Daoy (cell line): Measurements from ENCODE around the gene PSENEN. TPM values are rescaled to one million over a fixed set of nuclear protein-coding genes. Genes with fewer than 3 reads are reported as not detected.
"Not testable (repeated sequence)": the region's sequence is repeated elsewhere in the genome, so short reads cannot be mapped to it uniquely, and the experiment has no call there.

Source experiments
- DNase-seq: peaks from one replicate; pipeline ENCODE4 v3.0.0-alpha.2; 2015; ENCODE audit warnings: low read depth
- total RNA-seq: library from RNA; depleted of rRNA; stranded (reverse); fragments of >200 nt; shearing (Covaris generic); gene quantifications from 2 replicates; pipeline ENCODE4 v1.2.3, GENCODE V29; 2014

PSENEN gene
- total RNA-seq, 1 experiment from 2014 or later: 63.9 TPM

GRCh38 chr19:35751839-35752745 lies 6.6 kb downstream of the PSENEN start:
- DNase-seq: no peak

GRCh38 chr19:35752746-35753350 lies 7.4 kb downstream of the PSENEN start:
- DNase-seq: no peak

- no peak for DNase-seq
Observed at GRCh38 chr19:35753634-35754369, 8.4 kb downstream of the PSENEN start.

GRCh38 chr19:35754370-35755130 lies 9.1 kb downstream of the PSENEN start:
- no peak for DNase-seq

- no peak for DNase-seq
Observed at GRCh38 chr19:35755131-35755549, 9.7 kb downstream of the PSENEN start.

GRCh38 chr19:35755550-35756376 lies 10.3 kb downstream of the PSENEN start:
- DNase-seq: no peak

- peak; percentile 53 for DNase-seq
Observed at GRCh38 chr19:35756377-35757230, 11.2 kb downstream of the PSENEN start, which contains the start of gene HSPB6. HSPB6 (minus strand) TSS chr19:35757029; CDS start chr19:35757008, 21 bp downstream.

GRCh38 chr19:35757231-35757748 lies 11.8 kb downstream of the PSENEN start:
- DNase-seq: peak; percentile 85

- DNase-seq: peak; percentile 99
Observed at GRCh38 chr19:35757749-35758608, 12.5 kb downstream of the PSENEN start, which contains the start of gene PROSER3. PROSER3 (plus strand) TSS chr19:35758176; CDS start chr19:35758216, 40 bp downstream.

GRCh38 chr19:35759697-35760096 lies 14.2 kb downstream of the PSENEN start:
- DNase-seq: no peak

GRCh38 chr19:35760711-35761349 lies 15.4 kb downstream of the PSENEN start:
- no peak for DNase-seq

GRCh38 chr19:35764432-35765315 lies 19.2 kb downstream of the PSENEN start:
- DNase-seq: no peak

- no peak for DNase-seq
Observed at GRCh38 chr19:35766571-35767104, 21.2 kb downstream of the PSENEN start.

- no peak for DNase-seq
Observed at GRCh38 chr19:35767288-35768081, 22.0 kb downstream of the PSENEN start.

GRCh38 chr19:35768082-35768421 lies 22.6 kb downstream of the PSENEN start:
- no peak for DNase-seq

GRCh38 chr19:35772362-35772761 lies 26.9 kb downstream of the PSENEN start:
- not testable (repeated sequence) for DNase-seq
